GM19328 (cell line): ENCODE data around the gene USP54.
"Not testable (repeated sequence)": the region's sequence is repeated elsewhere in the genome, so short reads cannot be mapped to it uniquely, and the experiment has no call there.

Experiments
- ATAC-seq: cut with Tn5 transposase; IDR thresholded peaks from one replicate; pipeline ENCODE4 v1.9.1; 2021; ENCODE audit warnings: mild to moderate bottlenecking, moderate library complexity; ENCODE audit not compliant: unreplicated experiment

USP54 gene

DNA sequence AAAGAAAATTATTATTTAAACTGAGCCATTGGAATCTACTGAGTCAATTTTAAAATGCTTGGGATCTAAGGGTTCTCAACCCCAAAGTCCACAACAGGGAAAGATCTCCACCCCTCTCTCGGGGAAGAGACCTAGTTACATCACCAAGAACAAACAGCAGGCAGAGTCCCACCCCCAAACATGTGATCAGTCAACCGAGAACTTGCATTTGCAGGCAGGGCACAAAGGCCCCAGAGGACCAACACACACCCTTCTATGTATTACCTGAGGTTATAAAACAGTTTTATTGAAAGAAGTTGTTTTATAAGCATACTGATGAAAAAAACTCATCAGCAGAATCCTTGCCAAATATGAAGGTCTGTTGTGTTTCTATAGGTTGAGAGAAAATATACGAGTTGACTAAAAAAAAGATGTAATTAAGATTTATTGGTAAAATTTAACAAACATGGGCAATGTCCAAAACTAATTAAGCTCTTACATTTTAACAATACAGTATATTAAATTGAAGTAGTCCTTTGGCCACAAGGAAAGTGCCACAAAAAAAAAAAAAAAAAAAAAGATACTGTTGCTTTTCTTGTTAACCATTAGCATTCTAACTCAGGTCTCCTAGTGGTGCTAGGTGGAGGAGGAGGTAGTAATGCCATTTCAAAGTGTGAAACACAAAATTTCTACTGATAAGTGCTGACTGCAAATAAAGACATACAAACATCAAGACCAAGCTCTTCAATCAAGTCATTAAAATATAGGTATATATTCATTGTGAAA, 975 bp upstream of the USP54 start:
- ATAC-seq: no peak

DNA sequence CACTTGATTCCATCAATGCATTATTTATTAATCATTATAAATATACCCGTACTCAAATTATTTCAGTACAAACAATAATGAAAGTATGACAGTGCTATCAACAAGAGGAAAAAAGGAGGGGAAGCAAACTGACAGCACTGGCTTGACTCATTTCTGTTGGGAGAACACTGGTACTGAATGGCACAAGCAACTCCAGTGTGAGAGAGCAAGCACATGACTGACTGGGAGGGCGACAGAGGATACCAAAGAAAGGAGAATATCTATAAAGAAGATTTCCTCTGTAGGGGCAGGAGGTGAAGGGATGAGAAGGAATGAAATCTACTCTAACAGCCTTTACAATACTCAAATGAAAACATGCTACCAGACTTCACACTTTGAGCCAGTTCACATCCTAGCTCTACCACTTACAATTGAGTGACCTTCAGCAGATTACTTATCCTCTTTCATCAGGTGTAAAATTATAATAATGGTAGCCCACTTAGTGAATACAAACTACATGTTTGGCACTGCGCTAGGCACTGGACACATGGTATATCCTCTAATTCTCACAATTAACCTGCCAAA, 1.5 kb downstream of the USP54 start:
- no peak for ATAC-seq

DNA sequence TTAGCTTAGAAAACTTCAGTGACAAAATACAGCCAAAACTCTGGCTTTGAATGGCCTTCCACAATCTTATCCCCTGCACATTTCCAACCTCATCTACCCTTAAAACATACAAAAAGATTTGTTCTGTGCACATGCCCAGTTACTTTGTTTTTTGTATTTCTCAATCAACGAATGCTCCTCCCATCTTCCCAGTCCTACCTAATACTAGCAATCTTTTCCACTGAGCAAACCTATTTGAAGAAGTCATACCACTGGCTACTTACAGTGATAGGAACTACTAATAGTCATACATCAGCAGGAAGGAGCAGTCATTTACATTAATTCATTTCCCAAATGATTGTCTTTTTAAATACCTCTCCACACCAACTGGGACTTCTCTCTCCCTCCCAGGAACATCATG, 2.5 kb downstream of the USP54 start:
- no peak for ATAC-seq

DNA sequence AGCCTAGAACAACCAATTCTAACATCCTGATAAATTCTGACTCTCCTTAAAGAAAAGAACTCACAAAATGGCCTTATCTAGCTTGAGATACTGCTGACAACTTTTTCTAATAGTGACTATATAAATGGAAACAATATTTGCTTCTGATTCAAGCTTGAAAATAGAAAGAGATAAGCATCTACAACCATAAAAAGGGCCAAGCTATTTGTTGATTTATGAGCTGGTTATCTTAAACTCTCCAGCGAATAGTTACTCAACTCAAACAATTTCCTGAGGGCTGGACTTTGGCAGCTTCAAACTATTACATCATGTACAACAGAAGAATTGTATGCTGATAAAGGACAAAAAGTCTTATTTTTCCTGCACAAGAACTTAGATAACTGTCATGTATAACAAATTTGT, 4.6 kb downstream of the USP54 start:
- ATAC-seq: no peak

DNA sequence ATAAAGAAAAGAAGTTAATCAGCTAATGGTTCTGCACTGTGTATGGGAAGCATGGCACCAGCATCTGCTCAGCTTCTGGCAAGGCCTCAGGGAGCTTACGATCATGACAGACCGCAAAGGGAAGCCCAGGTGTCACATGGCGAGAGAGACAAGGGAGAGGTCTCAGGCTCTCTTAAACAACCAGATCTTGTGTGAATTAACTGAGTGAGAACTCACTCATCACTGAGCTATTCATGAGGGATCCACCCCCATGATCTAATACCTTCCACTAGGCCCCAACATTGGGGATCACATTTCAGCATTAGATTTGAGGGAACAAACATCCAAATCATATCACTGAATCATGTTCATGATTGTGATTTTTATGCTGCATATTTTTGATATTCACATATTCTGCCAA, 5.8 kb downstream of the USP54 start:
- ATAC-seq: no peak

DNA sequence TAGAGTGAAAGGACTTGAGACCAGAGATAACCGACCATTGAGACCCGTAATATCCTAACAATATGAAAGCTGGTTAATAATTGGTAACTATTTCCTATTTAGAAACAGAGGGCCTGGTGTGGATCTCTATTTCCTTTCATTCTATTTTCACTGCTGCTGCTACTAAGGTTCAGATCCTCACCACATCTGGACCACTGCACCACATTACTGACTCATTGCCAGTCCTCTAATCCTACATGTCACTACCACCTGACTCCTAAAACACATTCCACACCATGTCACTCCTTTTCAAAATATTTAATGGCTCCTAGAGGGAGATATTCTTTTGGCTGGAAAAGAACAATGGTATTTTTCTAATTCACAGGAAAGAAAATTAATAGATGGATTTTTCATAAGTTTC, 6.4 kb downstream of the USP54 start:
- no peak for ATAC-seq

DNA sequence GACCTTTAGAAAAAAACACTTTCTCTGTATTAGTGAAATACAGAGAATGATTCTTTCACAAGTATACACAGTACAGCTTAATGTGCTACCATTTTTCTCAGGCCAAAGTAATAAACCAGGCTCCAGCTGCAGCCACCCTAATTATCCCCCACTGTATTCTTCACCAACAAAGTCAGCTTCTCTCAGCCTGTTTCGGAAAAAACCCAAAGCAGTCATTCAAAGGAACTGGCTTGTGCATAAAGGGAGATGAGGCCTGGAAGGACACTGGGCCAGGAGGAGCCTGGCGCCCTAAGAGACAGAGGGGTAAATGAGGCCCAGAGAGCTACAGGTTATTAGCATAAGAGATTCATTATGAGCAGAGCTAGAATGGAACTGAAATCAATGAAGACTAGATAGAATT, 9.2 kb downstream of the USP54 start:
- no peak for ATAC-seq

DNA sequence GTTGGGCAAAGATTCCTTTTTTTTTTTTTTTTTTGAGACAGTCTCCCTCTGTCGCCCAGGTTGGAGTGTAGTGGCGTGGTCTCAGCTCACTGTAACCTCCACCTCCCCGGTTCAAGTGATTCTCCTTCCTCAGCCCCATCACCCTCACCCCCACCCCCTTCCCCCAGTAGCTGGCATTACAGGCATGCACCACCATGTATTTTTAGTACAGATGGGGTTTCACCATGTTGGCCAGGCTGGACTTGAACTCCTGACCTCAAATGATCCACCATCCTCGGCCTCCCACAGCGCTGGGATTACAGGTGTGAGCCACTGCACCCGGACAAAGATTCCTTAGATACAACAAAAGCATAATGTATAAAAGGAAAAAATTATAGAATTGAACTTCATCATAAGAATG, 12.2 kb downstream of the USP54 start:
- not testable (repeated sequence) for ATAC-seq

DNA sequence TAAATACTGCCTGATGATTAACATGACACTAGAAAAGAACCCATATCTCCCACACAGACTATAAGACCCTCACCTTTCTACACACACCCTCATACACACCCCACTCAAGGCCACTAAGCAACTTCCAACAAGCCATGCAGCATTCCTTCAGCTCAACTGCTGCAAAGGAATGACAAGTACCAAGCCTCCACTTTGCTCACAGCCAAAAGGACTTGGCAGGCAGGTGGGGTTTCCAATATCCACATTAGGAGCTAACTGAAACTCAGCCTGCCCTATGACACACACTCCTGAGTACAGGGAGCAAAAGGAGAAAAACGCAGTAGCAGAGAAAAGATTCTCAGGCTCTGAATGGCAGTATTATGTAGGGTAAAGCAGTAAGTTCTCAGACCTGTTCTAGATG, 13.4 kb downstream of the USP54 start:
- ATAC-seq: no peak

DNA sequence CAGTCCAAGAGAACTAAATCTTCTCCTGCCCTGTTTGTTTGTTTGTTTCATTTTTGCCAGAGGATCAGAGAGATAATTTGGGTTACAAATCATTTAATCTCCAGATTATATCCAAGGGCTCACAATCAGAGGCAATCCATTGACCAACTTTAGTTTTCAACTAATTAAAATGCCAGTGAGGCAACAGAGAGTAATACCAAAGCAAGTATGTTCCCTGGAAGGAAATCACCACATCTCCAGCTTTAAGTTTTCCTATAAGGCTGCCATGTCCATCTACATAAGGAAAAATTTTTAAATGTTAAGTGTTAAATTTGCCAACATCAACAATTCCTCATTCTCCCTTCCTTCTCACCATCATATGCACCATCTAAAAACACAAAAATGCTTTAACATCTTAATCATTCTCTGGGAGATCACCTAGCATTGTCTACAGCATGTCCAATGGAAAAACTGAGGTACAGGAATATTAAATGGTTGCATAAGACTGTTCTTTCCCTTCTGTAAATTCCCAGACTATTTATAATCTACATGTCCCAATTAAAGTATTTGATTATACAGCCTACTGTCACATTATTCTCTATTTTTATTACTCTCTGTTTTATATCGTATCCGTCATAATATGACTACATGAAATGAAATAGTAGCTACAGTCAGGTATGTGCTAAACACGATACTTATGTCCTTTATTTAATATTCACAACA, 14.1 kb downstream of the USP54 start:
- ATAC-seq: no peak

DNA sequence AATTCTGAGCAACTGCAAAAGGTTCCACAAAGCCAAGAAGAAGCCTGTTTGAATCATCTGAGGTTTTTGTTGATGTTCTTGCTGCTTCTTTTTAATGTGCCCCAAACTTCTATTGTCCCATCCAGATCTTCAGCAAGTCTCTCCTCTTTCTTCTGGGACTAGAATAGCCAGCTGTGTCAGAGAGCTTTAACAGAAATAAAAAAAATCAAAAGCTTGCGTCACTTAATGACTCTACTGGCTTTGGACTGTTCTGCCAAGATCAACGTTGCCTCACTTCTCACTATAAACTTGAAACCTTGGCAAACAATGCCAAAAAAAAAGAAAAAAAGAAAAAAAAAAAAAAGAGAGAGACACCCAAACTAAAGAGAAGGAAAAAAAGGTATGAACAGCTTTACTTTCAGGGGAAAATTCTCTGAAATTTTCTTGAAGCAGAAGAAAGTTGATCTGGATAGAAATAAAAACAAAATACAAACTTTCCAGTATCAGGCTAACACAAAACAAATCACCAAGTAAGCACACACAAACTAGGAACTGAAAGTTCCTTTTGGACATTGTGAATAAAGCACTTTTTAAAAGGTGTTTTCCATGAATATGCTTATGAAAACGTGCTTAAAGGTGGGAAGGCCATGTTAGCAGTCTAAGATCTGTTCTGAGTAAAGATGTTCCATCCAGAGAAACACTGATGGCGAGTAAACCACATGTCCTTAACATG, 14.8 kb downstream of the USP54 start:
- no peak for ATAC-seq

DNA sequence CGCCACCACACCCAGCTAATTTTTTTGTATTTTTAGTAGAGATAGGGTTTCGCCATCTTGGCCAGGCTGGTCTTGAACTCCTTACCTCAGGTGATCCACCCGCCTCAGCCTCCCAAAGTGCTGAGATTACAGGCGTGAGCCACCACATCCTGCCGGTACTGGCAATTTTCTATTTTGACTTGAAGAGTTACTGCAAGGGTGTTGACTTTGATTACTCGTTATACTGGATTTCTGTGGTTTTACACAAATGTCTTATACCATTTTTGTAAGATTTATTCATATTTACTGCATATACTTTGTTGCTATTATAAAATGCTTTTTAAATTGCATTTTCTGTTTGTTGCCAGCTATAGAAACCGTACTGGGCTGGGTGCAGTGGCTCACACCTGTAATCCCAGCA, 24.1 kb downstream of the USP54 start:
- ATAC-seq: not testable (repeated sequence)

DNA sequence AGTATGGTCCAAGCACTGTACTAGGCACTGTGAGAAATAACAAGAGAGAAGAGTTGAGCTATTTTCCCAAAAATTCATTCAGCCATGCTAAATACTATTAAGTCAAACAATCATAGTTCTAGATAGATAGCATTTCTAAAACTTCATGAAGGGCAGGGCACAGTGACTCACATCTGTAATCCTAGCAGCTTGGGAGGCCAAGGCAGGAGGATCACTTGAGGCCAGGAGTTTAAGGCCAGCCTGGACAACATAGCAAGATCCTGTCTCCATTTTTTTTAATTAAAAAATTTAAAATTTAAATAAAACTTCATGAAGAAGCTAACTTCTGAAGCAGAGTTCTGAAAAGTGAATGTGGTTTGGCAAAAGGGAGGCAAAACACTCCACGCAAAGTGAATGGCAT, 29.9 kb downstream of the USP54 start:
- ATAC-seq: no peak

DNA sequence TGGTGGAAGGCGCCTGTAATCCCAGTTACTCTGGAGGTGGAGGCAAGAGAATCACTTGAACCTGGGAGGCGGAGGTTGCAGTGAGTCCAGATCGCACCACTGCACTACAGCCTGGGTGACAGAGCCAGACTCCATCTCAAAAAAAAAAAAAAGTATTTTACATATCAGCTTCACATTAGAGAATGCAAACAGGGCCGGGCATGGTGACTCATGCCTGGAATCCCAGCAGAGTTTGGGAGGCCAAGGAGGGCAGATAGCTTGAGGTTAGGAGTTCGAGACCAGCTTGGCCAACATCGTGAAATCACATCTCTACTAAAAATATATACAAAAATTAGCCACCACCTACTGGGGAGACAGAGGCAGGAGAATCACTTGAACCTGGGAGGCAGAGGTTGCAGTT, 31.6 kb downstream of the USP54 start:
- ATAC-seq: no peak

DNA sequence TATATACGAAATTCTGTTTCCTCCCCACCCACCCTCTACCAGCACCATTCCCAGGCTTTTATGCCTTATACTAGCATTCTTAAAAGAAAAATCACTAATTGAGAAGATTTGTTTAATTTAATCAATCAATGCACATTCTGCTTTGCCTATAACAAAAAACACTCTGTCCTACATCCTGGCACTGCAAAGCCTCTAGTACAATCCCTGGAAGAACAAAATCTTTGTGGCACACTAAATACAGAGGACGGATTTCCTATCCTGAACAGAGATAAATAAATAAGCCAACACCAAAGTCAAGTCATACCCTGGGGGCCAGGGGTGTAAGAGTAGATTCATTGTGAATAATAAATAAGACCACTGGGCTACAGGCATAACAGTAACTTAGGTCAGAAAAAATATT, 34.3 kb downstream of the USP54 start:
- ATAC-seq: no peak

DNA sequence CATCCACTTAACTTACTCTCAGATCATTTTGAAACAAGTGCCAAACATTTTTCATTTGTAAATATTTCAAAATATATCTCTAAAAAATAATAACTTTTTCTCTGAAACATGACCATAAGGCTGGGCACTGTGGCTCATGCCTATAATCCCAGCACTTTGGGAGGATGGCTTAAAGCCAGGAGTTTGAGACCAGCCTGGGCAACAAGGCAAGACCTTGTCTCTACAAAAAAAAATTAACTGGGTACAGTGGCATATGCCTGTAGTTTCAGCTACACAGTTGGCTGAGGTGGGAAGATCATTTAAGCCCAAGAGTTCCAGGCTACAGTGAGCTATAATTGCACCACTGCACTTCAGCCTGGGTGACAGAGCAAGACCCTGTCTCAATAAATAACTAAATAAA, 36.4 kb downstream of the USP54 start:
- no peak for ATAC-seq

DNA sequence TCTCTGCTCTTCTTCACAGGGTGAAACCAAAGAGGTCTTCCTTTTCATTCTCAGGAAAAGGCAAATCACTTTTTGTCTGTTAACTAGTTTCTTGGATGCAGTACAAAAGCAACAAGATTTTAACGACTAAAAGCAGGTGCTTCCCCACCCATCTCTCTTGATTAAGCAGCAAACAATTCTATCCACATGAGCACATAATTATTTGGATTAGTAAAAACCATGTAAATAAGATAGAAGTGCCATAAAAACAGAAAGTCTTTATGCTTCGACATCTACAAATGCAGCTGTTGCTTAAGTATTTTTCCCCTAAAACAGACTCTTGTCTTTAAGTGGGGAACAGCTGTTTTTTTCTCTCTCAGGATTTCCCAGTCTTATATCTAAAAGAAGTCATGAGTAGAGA, 37.4 kb downstream of the USP54 start:
- ATAC-seq: no peak

DNA sequence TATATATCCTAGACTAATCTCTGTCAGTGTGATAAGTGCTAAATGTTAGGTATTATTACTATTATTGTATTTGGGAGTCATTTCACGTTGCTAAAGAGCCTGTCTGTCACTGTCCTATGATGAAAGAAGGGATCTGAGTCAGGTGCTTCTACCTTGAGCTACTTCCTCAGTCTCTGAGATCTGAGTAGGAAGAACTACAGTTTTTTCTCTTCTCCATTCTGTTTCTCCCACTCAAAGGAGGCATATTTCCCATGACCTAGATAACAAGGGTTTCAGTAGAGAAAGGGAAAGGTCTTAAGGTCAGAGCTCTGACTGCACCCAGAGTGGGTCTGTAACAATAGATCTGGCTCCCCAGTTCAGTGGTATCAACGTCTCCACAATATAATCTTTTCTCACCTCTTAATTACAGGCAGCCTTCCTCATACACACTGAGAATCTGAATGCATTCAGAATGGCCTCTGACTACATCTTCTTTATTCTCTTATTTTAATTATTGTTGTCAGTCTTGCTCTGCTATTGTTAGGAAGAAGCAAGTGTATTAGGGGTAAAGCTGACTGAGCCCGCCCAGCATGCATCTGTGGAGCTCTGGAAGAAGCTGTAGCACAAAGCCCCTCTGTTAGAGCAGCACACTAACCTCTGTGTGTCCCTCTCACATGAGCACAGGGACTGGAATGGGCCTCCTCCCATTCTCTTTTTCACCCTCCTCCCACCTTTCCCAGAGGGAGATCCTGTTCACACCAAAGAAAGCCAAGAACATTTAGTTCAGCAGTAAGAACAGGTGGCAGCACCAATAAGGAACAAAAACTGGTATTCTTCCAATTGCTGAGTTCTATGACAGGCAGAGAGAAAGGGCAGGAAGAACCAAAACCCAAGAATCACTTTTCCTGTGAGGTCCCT, 38.1 kb downstream of the USP54 start:
- no peak for ATAC-seq

DNA sequence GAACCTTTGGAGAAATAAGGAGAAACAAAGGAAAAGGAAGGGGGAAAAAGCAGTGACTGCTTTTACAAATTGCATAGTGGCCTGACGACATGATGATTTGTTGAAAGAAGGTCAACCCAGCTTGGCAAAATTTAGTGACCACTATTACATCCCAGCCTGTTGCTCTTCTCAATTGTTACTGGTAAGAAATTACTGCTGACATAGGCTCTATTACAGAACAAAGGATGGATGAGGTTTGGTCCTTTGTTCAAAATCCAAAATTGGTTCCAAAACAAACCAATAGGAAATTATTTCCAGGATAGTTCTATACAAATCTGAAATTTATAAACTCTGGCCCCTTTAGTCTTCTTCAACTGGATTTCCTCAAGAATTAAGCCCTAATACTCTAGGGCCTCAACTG, 39.6 kb downstream of the USP54 start:
- ATAC-seq: no peak

DNA sequence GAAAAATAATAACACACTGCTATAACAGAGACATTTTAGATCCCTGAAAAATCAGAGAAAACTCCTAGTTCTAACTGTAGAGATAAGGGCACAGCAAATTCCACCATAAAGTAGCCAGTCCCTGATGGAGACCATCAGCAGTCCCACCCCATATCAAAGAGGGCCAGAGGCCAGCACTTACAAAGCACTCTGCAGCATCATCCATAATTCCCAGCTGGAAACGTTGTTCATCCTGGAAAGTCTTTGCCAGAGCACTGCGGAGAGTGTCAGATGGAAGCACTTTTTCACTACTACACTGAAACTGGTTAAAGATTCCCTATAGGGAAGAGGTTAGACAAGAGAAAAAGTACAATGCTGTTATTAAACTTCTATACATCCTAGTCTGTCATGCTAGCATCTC, 45.8 kb downstream of the USP54 start:
- ATAC-seq: no peak

DNA sequence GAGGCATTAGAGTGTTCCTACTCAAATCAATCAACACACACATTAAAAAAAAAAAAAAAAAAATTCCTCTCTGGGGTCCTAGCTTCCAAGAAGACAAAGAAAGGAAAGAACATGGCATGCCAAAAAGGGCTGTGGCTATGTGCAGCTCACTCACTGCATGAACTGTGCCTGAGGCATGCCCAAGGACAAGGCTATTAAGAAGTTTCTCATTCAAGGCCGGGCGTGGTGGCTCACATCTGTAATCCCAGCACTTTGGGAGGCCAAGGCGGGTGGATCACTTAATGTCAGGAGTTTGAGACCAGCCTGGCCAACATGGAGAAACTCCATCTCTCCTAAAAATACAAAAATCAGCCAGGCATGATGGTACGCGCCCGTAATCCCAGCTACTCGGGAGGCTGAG, 53.4 kb downstream of the USP54 start:
- no peak for ATAC-seq
